Activated naive CD8-positive, alpha-beta T cell treated with anti-CD3 and anti-CD28 coated beads, Interleukin-2, amount 50 U/mL, for 24 hours (primary cell): Measurements from ENCODE around the gene BRSK1.

Experiments
- ATAC-seq: fragments of 150-1000 bp; cut with Tn5 transposase; one replicate; pipeline ENCODE4 v1.10.0; 2021
- DNase-seq: peaks from one replicate; pipeline ENCODE4 v3.0.0; 2021
- H3K27ac Mint-ChIP-seq: one replicate; pipeline ENCODE4 v1.8.0; 2021; ENCODE audit warnings: mild to moderate bottlenecking, mixed read lengths
- H3K27me3 Mint-ChIP-seq: one replicate; pipeline ENCODE4 v1.8.0; 2021; ENCODE audit warnings: mixed read lengths
- H3K36me3 Mint-ChIP-seq: one replicate; pipeline ENCODE4 v1.8.0; 2021; ENCODE audit warnings: low read depth, mixed read lengths
- H3K4me1 Mint-ChIP-seq: one replicate; pipeline ENCODE4 v1.8.0; 2021; ENCODE audit warnings: mixed read lengths
- H3K4me3 Mint-ChIP-seq: one replicate; pipeline ENCODE4 v1.8.0; 2021; ENCODE audit warnings: mild to moderate bottlenecking, moderate library complexity, mixed read lengths
- H3K9me3 Mint-ChIP-seq: one replicate; pipeline ENCODE4 v1.8.0; 2021; ENCODE audit warnings: mixed read lengths

The BRSK1 gene

DNA sequence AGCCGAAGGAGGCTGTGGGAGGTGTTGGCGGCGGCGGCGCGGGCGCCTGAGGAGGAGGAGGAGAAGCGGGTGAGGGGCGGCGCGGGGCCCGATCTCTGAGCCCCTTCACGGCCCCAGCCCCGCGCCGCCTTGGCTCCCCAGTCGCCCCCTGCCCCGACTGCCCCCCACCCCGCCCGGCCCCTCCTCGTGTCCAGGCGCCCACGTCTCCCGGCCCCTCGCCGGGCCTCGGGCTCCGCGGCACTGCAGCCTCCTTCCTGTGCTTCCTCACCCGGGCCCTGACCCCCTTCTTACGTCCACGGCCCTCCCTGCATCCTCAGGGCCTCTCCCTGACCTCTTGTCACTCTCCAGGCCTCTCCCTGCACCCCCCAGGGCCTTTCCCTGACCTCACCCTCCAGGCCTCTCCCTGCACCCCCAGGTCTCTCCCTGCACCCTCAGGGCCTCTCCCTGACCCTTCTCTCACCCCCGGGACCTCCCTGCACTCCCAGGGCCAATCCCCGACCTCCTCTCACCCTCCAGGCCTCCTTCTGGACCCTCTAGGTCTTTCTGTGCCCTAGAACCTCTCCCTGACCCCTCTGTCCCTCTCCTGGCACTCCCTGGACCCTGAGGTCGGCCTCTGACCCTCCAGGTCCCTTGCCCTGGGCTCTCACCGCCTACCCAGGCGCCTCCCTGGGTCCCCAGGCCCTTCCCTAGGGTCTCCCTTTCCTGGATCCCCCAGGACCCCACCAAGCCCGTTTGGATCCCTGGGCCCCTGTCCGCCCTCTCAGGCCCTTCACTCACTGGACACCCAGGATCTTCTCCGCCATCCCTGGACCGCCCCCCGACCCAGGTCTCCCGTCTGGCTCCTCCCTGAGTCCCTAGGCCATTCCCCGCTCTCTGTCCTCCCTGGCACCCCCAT is 56.3 kb downstream of the BRSK1 start:
- Mint-ChIP-seq H3K27ac (peak overlapping the region; percentile 97), H3K9me3 (no peaks in the 10 kb centered on the region), H3K36me3 (peaks cover 4% of the 10 kb centered on the region), H3K4me3 (peak overlapping the region; percentile 87), H3K4me1 (peaks cover 24% of the 10 kb centered on the region), H3K27me3 (peaks cover 12% of the 10 kb centered on the region)
- ATAC-seq (no peak), DNase-seq (peak; percentile 46)

DNA sequence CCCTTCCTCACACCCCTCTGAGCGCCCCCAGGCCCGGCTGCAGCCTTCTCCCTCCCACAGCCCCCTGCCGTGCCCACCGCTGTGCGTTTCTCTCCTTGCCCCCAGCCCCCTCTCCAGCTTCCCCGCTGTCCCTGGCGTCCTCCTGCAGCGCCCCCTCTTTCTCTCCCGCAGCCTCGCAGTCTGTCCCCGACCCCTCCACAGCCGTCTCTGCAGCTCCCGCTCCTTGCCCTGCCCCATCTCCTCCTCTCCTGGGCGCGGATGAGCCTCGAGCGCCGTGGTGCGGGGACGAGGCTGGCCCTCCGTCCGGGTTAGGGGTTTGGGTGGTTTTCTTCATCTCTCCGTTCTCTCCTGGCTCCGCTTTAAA is 57.0 kb downstream of the BRSK1 start:
- Mint-ChIP-seq H3K9me3 (no peaks in the 10 kb centered on the region), H3K27me3 (peaks cover 12% of the 10 kb centered on the region), H3K36me3 (peaks cover 8% of the 10 kb centered on the region), H3K4me3 (peak overlapping the region; percentile 87), H3K4me1 (peaks cover 24% of the 10 kb centered on the region), H3K27ac (peak overlapping the region; percentile 86)
- ATAC-seq (no peak), DNase-seq (peak; percentile 35)

DNA sequence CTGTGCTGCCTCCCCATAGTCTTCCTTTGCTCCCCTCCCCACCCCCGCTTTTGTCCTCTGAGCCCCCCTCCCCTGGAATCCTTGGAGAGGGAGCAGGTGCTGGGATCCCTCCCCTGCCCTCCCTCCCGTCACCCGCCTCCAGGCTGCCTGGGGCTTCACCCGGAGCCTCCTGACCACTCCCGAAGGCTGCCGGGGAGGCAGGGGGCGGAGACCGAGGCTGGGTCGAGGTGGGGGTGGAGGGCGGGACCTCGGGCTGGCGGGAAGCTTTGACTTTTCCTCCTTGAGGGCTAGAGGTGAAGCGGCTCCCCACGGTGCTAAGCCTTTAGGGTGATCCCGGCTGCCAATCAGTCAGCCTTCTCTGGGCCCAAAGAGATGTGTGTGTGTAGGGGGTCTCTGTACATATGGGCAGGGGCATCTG is 57.4 kb downstream of the BRSK1 start:
- peak overlapping the region; percentile 86 for H3K27ac Mint-ChIP-seq
- H3K9me3 Mint-ChIP-seq: no peaks in the 10 kb centered on the region
- peaks cover 8% of the 10 kb centered on the region for H3K36me3 Mint-ChIP-seq
- no peak for ATAC-seq
- H3K27me3 Mint-ChIP-seq: peaks cover 11% of the 10 kb centered on the region
- H3K4me3 Mint-ChIP-seq: peak overlapping the region; percentile 87
- peak; percentile 81 for DNase-seq
- H3K4me1 Mint-ChIP-seq: peaks cover 24% of the 10 kb centered on the region

DNA sequence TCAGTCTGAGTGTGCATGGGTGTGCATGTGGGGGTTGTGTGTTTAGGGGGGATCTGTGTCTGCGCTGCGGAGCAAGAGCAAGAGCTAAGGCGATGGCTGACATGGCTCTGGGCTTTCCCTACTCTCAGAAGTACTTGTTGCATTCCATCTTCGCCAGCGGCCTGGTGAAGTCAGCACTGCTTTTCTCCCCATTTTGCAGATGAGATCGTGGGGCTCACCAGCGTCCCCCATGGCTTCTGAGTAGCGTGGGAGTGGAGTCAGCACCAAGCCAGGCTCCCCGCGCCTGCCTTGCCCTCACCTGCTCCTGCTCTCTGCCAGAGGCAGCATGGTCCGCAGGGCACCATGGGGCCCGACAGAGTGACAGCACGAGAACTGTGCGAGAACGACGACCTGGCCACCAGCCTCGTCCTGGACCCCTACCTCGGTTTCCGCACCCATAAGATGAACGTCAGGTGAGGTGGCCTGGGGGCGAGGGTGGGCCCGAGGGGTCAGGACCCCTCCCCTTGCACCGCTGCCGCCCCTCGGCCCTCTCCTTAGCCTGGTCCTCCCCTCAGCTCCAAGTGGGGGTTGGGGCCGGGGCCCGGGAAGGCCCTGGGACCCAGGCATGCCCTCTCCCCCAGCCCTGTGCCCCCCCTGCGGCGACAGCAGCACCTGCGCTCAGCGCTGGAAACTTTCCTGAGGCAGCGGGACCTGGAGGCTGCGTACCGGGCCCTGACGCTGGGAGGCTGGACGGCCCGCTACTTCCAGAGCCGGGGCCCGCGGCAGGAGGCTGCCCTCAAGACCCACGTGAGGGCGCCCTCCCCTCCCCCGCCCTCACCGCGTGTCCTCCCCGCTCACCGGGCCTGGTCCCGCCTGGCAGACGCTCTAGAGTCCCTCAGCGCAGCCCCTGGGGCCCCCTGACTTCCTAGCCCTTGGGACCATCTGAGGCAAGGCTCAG is 58.1 kb downstream of the BRSK1 start:
- DNase-seq (no peak), ATAC-seq (no peak)
- Mint-ChIP-seq H3K9me3 (no peaks in the 10 kb centered on the region), H3K4me1 (peaks cover 24% of the 10 kb centered on the region), H3K27me3 (peaks cover 10% of the 10 kb centered on the region), H3K4me3 (peak overlapping the region; percentile 71), H3K27ac (no peak overlapping the region), H3K36me3 (peaks cover 8% of the 10 kb centered on the region)

DNA sequence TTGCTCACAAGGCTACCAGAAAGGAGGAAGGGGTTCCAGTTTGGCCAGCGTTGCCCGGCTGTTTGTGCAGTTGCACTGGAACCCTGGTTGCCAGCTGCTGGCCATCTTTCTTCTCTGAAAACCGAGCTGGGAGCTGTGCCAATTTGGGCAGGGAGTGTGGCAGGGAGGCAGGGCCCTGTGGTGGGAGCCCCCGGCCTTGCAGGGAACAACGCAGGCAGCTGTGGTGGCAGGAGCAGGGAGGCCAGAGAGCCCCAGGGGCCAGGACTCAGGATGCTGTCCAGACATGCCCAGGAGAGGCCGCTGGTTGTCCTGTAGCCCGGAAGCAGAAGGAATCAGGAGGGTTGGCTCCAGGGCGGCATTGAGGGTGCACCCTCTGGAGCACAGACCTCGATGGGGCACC is 60.6 kb downstream of the BRSK1 start:
- H3K4me3 Mint-ChIP-seq: no peak overlapping the region
- H3K27ac Mint-ChIP-seq: no peak overlapping the region
- DNase-seq: no peak
- H3K27me3 Mint-ChIP-seq: peaks cover 3% of the 10 kb centered on the region
- H3K9me3 Mint-ChIP-seq: no peaks in the 10 kb centered on the region
- ATAC-seq: no peak
- peaks cover 15% of the 10 kb centered on the region for H3K4me1 Mint-ChIP-seq
- peaks cover 7% of the 10 kb centered on the region for H3K36me3 Mint-ChIP-seq

DNA sequence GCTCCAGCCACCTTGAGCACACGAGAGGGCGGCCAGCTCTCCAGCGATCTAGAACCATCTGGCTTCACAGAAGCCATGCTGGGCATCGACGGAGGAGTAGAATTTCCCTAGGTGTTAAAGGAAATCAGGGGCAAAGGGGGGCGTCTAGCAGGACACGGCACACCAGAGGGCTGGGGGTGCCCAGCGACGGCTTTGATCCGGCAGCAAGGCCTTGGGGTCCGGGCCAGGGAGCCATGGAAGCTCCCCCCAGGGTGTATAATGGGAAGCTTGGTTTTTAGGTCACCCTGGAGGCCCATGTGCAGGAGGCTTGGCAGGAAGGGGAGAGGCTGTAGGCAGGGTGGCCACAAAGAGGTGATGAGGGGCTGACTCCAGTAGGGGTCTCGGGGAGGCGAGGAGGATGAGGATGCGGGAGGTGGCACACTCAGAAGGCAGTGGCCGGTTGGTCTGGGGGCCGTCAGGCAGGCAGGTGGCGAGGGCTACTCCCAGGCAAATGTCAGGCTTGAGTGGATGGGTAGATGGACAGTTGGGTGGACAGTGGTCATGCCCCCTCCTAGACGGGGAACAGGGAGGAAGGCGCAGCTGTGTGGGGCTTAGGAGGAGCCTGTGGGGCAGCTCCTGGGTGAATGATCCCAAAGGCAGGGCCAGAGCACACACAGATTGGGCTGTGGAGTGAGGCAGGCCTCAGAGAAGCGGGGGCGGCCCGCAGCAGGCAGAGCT is 61.5 kb downstream of the BRSK1 start:
- no peaks in the 10 kb centered on the region for H3K27me3 Mint-ChIP-seq
- DNase-seq: no peak
- H3K9me3 Mint-ChIP-seq: no peaks in the 10 kb centered on the region
- no peak overlapping the region for H3K4me3 Mint-ChIP-seq
- H3K36me3 Mint-ChIP-seq: peaks cover 5% of the 10 kb centered on the region
- H3K27ac Mint-ChIP-seq: no peak overlapping the region
- ATAC-seq: no peak
- peaks cover 12% of the 10 kb centered on the region for H3K4me1 Mint-ChIP-seq

DNA sequence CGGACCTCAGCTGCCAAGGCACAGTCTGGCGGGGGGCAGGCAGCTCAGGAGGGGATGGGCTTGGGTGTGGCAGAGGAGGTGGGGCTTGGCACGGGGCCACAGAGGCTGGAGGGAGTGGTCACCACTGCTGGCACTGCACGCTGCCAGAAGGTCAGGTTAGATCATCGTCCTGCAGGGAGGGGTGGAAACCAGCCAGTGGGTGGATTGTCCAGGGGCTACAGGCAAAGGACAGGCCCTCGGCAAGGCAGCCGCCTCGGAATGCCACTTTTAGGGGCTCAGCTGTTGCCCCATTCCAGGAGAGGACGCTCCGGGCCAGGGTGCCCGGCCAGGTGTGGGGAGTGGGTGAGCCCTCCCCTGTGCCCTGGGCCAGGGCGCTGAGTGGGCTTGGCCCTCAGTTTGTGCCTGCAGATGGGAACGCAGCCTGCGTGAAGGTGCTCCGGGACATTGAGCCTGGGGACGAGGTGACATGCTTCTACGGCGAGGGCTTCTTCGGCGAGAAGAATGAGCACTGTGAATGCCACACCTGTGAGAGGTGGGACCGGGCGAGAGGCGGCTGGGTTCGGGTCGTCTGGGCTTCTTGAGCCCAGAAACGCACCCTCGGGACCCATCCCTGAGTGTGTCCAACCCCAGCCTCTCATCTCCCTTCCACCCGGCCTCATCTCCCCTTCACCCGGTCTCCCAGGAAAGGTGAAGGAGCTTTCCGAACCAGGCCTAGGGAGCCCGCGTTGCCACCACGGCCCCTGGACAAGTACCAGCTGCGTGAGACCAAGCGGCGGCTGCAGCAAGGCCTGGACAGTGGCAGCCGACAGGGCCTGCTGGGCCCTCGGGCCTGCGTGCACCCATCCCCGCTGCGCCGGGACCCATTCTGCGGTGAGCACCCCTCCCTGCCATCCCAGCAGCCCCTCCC is 62.3 kb downstream of the BRSK1 start:
- ATAC-seq (no peak), DNase-seq (no peak)
- Mint-ChIP-seq H3K4me1 (peaks cover 5% of the 10 kb centered on the region), H3K9me3 (no peaks in the 10 kb centered on the region), H3K27me3 (peaks cover 3% of the 10 kb centered on the region), H3K4me3 (no peak overlapping the region), H3K27ac (no peak overlapping the region), H3K36me3 (peaks cover 5% of the 10 kb centered on the region)

DNA sequence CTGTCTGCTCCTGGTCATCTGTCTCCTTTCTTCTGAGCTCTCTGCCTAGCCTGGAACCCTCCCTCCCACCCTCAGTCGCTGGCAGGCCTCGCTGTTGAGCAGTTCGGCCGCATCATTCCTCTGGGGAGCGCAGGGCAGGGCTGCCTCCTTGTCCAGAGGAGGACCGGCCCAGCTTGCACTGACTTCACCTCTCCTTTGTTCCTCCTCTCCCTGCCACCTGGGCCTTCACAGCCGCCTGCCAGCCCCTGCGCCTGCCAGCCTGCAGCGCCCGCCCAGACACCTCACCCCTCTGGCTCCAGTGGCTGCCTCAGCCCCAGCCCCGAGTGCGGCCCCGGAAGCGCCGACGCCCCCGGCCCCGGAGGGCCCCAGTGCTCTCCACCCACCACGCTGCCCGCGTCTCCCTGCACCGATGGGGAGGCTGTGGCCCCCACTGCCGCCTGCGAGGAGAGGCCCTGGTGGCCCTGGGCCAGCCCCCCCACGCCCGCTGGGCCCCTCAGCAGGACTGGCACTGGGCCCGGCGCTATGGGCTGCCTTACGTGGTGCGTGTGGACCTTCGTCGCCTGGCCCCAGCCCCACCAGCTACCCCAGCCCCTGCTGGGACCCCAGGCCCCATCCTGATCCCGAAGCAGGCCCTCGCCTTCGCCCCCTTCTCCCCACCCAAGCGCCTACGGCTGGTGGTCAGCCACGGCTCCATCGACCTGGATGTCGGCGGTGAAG is 63.1 kb downstream of the BRSK1 start:
- Mint-ChIP-seq H3K9me3 (no peaks in the 10 kb centered on the region), H3K27me3 (peaks cover 11% of the 10 kb centered on the region), H3K4me1 (peaks cover 2% of the 10 kb centered on the region), H3K4me3 (no peak overlapping the region), H3K36me3 (peaks cover 3% of the 10 kb centered on the region), H3K27ac (no peak overlapping the region)
- DNase-seq (no peak), ATAC-seq (no peak)

DNA sequence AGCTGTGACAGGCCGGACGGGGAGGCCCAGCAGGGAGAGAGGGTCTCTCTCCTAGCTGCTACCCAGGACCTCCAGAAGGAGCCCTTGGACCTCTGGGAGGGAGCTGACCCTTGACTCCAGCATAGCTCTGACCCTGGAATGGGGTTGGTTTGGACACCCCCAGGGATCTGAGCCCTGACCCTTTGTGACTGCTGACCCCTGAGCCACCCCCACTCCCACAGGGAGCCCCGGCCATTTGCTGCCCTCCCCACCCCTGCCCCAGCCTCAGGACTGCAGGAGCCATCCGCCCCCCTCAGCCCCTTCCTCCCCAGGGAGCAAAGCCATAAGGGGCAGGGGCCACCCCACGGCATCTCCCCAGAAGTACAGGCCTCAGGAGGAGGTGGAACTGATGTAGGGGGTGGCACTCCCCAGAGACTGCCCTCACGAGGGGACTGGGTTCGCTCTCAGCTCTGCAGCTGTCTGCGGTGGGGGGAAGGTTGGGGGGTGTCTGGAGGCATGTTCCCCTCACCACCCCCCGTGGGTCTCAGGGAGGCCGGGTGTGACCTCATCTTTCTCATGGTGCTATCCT is 63.7 kb downstream of the BRSK1 start:
- DNase-seq (no peak), ATAC-seq (no peak)
- peaks cover 5% of the 10 kb centered on the region for H3K4me1 Mint-ChIP-seq
- no peaks in the 10 kb centered on the region for H3K9me3 Mint-ChIP-seq
- H3K36me3 Mint-ChIP-seq: peaks cover 3% of the 10 kb centered on the region
- peaks cover 17% of the 10 kb centered on the region for H3K27me3 Mint-ChIP-seq
- H3K27ac Mint-ChIP-seq: no peak overlapping the region
- no peak overlapping the region for H3K4me3 Mint-ChIP-seq

DNA sequence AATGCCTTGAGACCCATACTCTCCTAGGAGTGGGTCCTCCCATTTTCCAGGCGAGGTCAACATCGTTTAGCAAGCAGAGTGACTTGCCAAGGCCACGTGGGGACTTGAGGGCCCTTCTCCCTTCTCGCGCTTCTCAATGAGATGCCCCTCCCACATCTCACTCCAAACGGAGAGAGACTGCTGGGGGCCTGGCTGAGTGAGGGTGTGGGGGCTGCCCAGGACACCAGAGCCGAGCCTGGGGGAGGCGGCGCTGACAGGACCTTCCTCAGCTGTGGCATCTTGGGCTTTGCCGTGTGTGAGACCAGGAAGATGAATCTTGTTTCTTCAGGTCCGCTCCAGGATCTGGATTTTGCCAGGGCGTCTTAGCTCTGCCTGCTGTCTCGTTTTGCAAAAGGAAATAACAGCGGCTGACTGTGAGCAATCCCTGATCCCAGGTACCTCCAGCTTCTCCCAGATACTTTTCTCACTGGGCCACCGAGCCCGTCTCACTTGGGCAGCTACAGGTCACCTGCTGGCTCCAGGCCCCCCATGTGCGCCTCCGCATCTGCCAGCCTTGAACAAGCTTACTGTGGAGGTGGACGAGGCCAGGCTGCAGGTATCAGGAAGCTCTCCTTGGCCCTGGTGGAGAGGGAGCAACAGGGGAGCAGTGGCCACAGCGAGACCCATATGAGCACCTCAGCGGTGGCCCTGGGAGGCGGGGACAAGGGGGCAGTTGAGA is 64.7 kb downstream of the BRSK1 start:
- DNase-seq: no peak

DNA sequence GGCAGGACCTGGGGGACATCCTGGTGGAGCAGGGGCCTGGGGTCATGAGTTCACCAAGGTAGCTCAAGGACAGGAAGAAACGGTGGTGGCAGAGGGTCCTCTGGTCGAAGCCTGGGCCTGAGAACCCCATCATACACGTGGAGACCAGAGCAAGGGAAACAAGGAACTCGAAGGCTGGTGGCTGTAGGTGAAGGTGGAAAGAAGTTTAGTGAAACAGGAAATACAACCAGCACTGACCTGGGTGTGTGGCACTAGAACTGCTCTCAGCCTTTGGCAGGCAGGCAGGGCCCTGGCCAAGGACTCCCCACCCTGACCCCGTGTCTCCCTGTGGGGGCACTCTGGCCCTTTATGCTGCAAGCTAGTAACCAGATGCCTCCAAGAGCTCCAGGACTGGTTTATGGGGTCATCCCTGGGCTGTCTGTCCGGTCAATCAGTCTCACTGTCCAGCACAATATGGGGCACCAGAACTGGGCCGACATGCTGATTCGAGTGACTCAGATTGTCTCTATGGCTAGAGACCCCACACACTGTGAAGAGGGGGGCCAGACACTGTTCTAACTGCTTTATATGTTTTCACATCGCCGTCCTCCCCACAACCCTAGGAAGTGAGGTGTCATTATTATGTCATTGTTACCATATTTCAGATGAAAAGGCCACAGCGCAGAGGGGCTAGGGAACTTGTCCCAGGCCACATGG is 67.0 kb downstream of the BRSK1 start:
- H3K27ac Mint-ChIP-seq: no peak overlapping the region
- ATAC-seq: no peak
- no peaks in the 10 kb centered on the region for H3K9me3 Mint-ChIP-seq
- no peaks in the 10 kb centered on the region for H3K36me3 Mint-ChIP-seq
- no peak for DNase-seq
- H3K4me3 Mint-ChIP-seq: no peak overlapping the region
- peaks cover 18% of the 10 kb centered on the region for H3K4me1 Mint-ChIP-seq
- H3K27me3 Mint-ChIP-seq: peaks cover 40% of the 10 kb centered on the region

More for the DNA sequence above, 64.7 kb downstream of the BRSK1 start:
- Mint-ChIP-seq H3K27ac (no peak overlapping the region), H3K4me1 (peaks cover 15% of the 10 kb centered on the region), H3K36me3 (peaks cover 3% of the 10 kb centered on the region), H3K4me3 (no peak overlapping the region), H3K27me3 (peaks cover 27% of the 10 kb centered on the region), H3K9me3 (no peaks in the 10 kb centered on the region)
- no peak for ATAC-seq

DNA sequence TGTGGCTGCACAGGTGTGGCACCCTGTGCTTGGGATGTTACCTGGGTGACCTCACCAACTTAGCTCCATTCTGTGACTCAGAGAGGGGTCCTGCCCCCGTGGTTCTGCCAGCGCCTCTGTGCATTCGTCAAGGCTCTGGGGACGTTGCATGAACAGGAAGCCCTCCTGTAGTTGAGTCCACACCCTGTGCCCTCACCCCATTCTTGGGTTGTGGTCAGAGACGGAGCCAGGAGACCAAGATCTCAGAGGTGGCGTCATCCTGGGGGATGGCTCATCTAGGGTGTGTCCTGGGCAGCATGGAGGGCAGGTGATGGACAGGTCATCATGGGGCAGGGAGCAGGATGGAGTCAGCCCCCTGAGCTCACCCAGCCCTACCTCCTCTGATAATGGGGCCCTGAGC is 68.2 kb downstream of the BRSK1 start:
- Mint-ChIP-seq H3K4me3 (no peak overlapping the region), H3K27ac (no peak overlapping the region), H3K4me1 (peaks cover 18% of the 10 kb centered on the region), H3K36me3 (no peaks in the 10 kb centered on the region), H3K27me3 (peaks cover 49% of the 10 kb centered on the region), H3K9me3 (no peaks in the 10 kb centered on the region)
- ATAC-seq: no peak
- DNase-seq: no peak
